Nephron progenitor cell (in vitro differentiated cells): ENCODE results near the gene CD300LF.
A peak's percentile ranks its signal among the peaks of the same experiment; 100 is the strongest.

ENCODE experiments used
- DNase-seq: peaks from one replicate; pipeline ENCODE4 v3.0.0; 2021
- H3K27ac Mint-ChIP-seq: 2 replicates; pipeline ENCODE4 v1.8.0; 2021; ENCODE audit warnings: mild to moderate bottlenecking, moderate library complexity, mixed read lengths
- H3K27me3 Mint-ChIP-seq: 2 replicates; pipeline ENCODE4 v1.8.0; 2021; ENCODE audit warnings: mild to moderate bottlenecking, low read depth, mixed read lengths; ENCODE audit not compliant: poor library complexity
- H3K36me3 Mint-ChIP-seq: 2 replicates; pipeline ENCODE4 v1.8.0; 2021; ENCODE audit warnings: low read depth, mixed read lengths
- H3K4me1 Mint-ChIP-seq: 2 replicates; pipeline ENCODE4 v1.8.0; 2021; ENCODE audit warnings: mixed read lengths
- H3K4me3 Mint-ChIP-seq: 2 replicates; pipeline ENCODE4 v1.8.0; 2021; ENCODE audit warnings: mild to moderate bottlenecking, moderate library complexity, mixed read lengths
- H3K9me3 Mint-ChIP-seq: 2 replicates; pipeline ENCODE4 v1.8.0; 2021; ENCODE audit warnings: mild to moderate bottlenecking, moderate library complexity, mixed read lengths
- CTCF ChIP-seq: fragments of 200-600 bp; sonication (generic); IDR thresholded peaks from 2 replicates; pipeline ENCODE4 v1.5.0; 2021; ENCODE audit warnings: antibody characterized with exemption

The CD300LF gene

GRCh38 chr17:74748529-74749278 lies 36.0 kb upstream of the CD300LF start, which contains the start of gene NHERF1:
TSS of gene NHERF1 (plus strand) at chr17:74748628. CDS start at chr17:74748847, 219 bp downstream.
- H3K4me3 Mint-ChIP-seq, result peak within 1 kb of the TSS; percentile 100
- H3K27ac Mint-ChIP-seq, result peak within 1 kb of the TSS; percentile 97
- H3K36me3 Mint-ChIP-seq, result peaks cover 10% of the 10 kb centered on the region
- DNase-seq, result peak; percentile 98
- no peaks in the 10 kb centered on the region for H3K9me3 Mint-ChIP-seq
- H3K4me1 Mint-ChIP-seq, result peaks cover 83% of the 10 kb centered on the region
- H3K27me3 Mint-ChIP-seq, result peaks cover 3% of the 10 kb centered on the region
- peak; percentile 8 for TF ChIP-seq CTCF

GRCh38 chr17:74748279-74748528 lies 35.5 kb upstream of the CD300LF start:
- Mint-ChIP-seq H3K9me3 (no peaks in the 10 kb centered on the region), H3K36me3 (peaks cover 10% of the 10 kb centered on the region), H3K27me3 (peaks cover 6% of the 10 kb centered on the region), H3K27ac (no peak overlapping the region), H3K4me1 (peaks cover 83% of the 10 kb centered on the region), H3K4me3 (peak overlapping the region; percentile 59)
- TF ChIP-seq CTCF, result no peak
- DNase-seq, result no peak

GRCh38 chr17:74746922-74747321 lies 34.2 kb upstream of the CD300LF start:
- Mint-ChIP-seq H3K36me3 (no peaks in the 10 kb centered on the region), H3K4me3 (peak overlapping the region; percentile 59), H3K4me1 (peaks cover 80% of the 10 kb centered on the region), H3K9me3 (no peaks in the 10 kb centered on the region), H3K27me3 (peaks cover 6% of the 10 kb centered on the region), H3K27ac (peak overlapping the region; percentile 89)
- TF ChIP-seq CTCF, result no peak
- peak; percentile 58 for DNase-seq

GRCh38 chr17:74746376-74746775 lies 33.7 kb upstream of the CD300LF start:
- Mint-ChIP-seq H3K4me1 (peaks cover 80% of the 10 kb centered on the region), H3K27ac (peak overlapping the region; percentile 89), H3K27me3 (peaks cover 10% of the 10 kb centered on the region), H3K36me3 (no peaks in the 10 kb centered on the region), H3K4me3 (peak overlapping the region; percentile 59), H3K9me3 (no peaks in the 10 kb centered on the region)
- no peak for DNase-seq
- no peak for TF ChIP-seq CTCF

- peak overlapping the region; percentile 75 for H3K27ac Mint-ChIP-seq
- H3K9me3 Mint-ChIP-seq, result no peaks in the 10 kb centered on the region
- peaks cover 74% of the 10 kb centered on the region for H3K4me1 Mint-ChIP-seq
- TF ChIP-seq CTCF, result no peak
- DNase-seq, result no peak
- H3K27me3 Mint-ChIP-seq, result peaks cover 12% of the 10 kb centered on the region
- no peak overlapping the region for H3K4me3 Mint-ChIP-seq
- no peaks in the 10 kb centered on the region for H3K36me3 Mint-ChIP-seq
Measured at GRCh38 chr17:74745548-74746177, 32.9 kb upstream of the CD300LF start.
